ENCODE measurements around the gene LYVE1. TPM values are rescaled to one million over a fixed set of nuclear protein-coding genes. Genes with fewer than 3 reads are reported as not detected.

The LYVE1 gene
- total RNA-seq (100 to 1,000 TPM in 8 of 9 donors, 10 to 100 TPM in 1; 86.0 to 530 (median 275) TPM), polyA plus RNA-seq (100 to 1,000 TPM in 1 of 3 donors, 10 to 100 TPM in 2; 29.1 to 398 (median 57.8) TPM)
- long read RNA-seq, donor 1, transcript LYVE1-201 (6 exons, 3,273 nt), result major isoform, 212 of 492 reads
- long read RNA-seq, donor 1, partial matches to known transcripts, result 273 of 492 reads
- long read RNA-seq, donor 1, other reads (novel, unspliced or antisense), result 5 of 492 reads
- long read RNA-seq, donor 2, transcript LYVE1-201 (6 exons, 3,273 nt), result major isoform, 102 of 292 reads
- long read RNA-seq, donor 2, partial matches to known transcripts, result 190 of 292 reads
- long read RNA-seq, donor 2, other reads (novel, unspliced or antisense), result 0 of 292 reads
- long read RNA-seq, donor 3, transcript LYVE1-201 (6 exons, 3,273 nt), result major isoform, 125 of 281 reads
- long read RNA-seq, donor 3, partial matches to known transcripts, result 154 of 281 reads
- long read RNA-seq, donor 3, other reads (novel, unspliced or antisense), result 0 of 281 reads
- long read RNA-seq, donor 4, transcript LYVE1-201 (6 exons, 3,273 nt), result major isoform, 48 of 63 reads
- long read RNA-seq, donor 4, partial matches to known transcripts, result 10 of 63 reads
- long read RNA-seq, donor 4, other reads (novel, unspliced or antisense), result 4 of 63 reads
- long read RNA-seq, donor 5, transcript LYVE1-201 (6 exons, 3,273 nt), result major isoform, 281 of 324 reads
- long read RNA-seq, donor 5, partial matches to known transcripts, result 25 of 324 reads
- long read RNA-seq, donor 5, other reads (novel, unspliced or antisense), result 18 of 324 reads
- long read RNA-seq, donor 6, transcript LYVE1-201 (6 exons, 3,273 nt), result major isoform, 38 of 57 reads
- long read RNA-seq, donor 6, partial matches to known transcripts, result 10 of 57 reads
- long read RNA-seq, donor 6, other reads (novel, unspliced or antisense), result 9 of 57 reads
- long read RNA-seq, donor 7, transcript LYVE1-201 (6 exons, 3,273 nt), result major isoform, 63 of 257 reads
- long read RNA-seq, donor 7, partial matches to known transcripts, result 194 of 257 reads
- long read RNA-seq, donor 7, other reads (novel, unspliced or antisense), result 0 of 257 reads
- long read RNA-seq, donor 8, transcript LYVE1-201 (6 exons, 3,273 nt), result major isoform, 220 of 570 reads
- long read RNA-seq, donor 8, partial matches to known transcripts, result 350 of 570 reads
- long read RNA-seq, donor 8, other reads (novel, unspliced or antisense), result 0 of 570 reads
- long read RNA-seq, donor 9, transcript LYVE1-201 (6 exons, 3,273 nt), result major isoform, 87 of 199 reads
- long read RNA-seq, donor 9, partial matches to known transcripts, result 112 of 199 reads
- long read RNA-seq, donor 9, other reads (novel, unspliced or antisense), result 0 of 199 reads
- long read RNA-seq, donor 10, transcript LYVE1-201 (6 exons, 3,273 nt), result major isoform, 46 of 144 reads
- long read RNA-seq, donor 10, partial matches to known transcripts, result 97 of 144 reads
- long read RNA-seq, donor 10, other reads (novel, unspliced or antisense), result 0 of 144 reads

- Histone ChIP-seq H3K4me1 (replicated peaks in 1 of 2) (peaks cover 18 to 30% of the 10 kb centered on the region in 2 donors), H3K9me3 (replicated peaks in 1 of 3) (no peaks in the 10 kb centered on the region), H3K4me3 (peak within 1 kb of the TSS in 2 of 4 donors; percentile 13 to 27), H3K27me3 (no peaks in the 10 kb centered on the region), H3K36me3 (replicated peaks in 1 of 2) (peaks cover 0 to 5% of the 10 kb centered on the region in 2 donors), H3K27ac (peak within 1 kb of the TSS; percentile 44 to 90 (median 79))
- intact Hi-C loops (cut with DNase I), result loop anchor here in 1 of 2 donors (10.0 kb wide), 1 partner anchor 166 kb away; no protein-coding TSS in a partner anchor
- 23 to 37% (median 28%) methylated on average over 7 of the region's 7 CpGs for WGBS, 4 donors
- TF ChIP-seq CTCF (IDR thresholded peaks at IDR 0.05) (no peak), POLR2A (IDR thresholded peaks at IDR 0.05) (peak; percentile 58 to 60)
- DNase-seq, result peak; percentile 74 to 90 (median 84)
Observed at GRCh38 chr11:10568486-10568941, at the start of gene LYVE1. Gene LYVE1 (minus strand): TSS chr11:10568665. CDS start chr11:10568532, 133 bp downstream.

GRCh38 chr11:10617551-10617950, 49.1 kb upstream of the LYVE1 start:
- H3K4me1 ChIP-seq (replicated peaks in 1 of 2), result peaks cover 0 to 8% of the 10 kb centered on the region in 2 donors
- H3K27me3 ChIP-seq, result no peaks in the 10 kb centered on the region
- H3K27ac ChIP-seq, result peak overlapping the region in 3 of 5 donors; percentile 35 to 52 (median 45)
- H3K36me3 ChIP-seq (replicated peaks in 1 of 2), result no peaks in the 10 kb centered on the region
- intact Hi-C loops (cut with DNase I), result no loop called here
- no peak for TF ChIP-seq CTCF (IDR thresholded peaks at IDR 0.05)
- TF ChIP-seq POLR2A (IDR thresholded peaks at IDR 0.05), result no peak
- H3K9me3 ChIP-seq (replicated peaks in 1 of 3), result no peaks in the 10 kb centered on the region
- peak in 1 of 7 donors; percentile 34 for DNase-seq
- 41 to 62% (median 50%) methylated on average over 1 of the region's 1 CpG for WGBS, 4 donors
- no peak overlapping the region for H3K4me3 ChIP-seq

- DNase-seq, result no peak
- H3K4me1 ChIP-seq (replicated peaks in 1 of 2), result peaks cover 15 to 38% of the 10 kb centered on the region in 2 donors
- intact Hi-C loops (cut with DNase I), result no loop called here
- H3K27me3 ChIP-seq, result no peaks in the 10 kb centered on the region
- no peaks in the 10 kb centered on the region for H3K36me3 ChIP-seq (replicated peaks in 1 of 2)
- H3K9me3 ChIP-seq (replicated peaks in 1 of 3), result no peaks in the 10 kb centered on the region
- no peak for TF ChIP-seq POLR2A (IDR thresholded peaks at IDR 0.05)
- TF ChIP-seq CTCF (IDR thresholded peaks at IDR 0.05), result no peak
- H3K27ac ChIP-seq, result peak overlapping the region in 1 of 5 donors; percentile 53
- WGBS, 4 donors, result 86 to 92% (median 87%) methylated on average over 9 of the region's 9 CpGs
- H3K4me3 ChIP-seq, result no peak overlapping the region
Observed at GRCh38 chr11:10611979-10612862, 43.8 kb upstream of the LYVE1 start.

Data from adrenal gland (tissue), 19 donors.